ENCODE data around the gene DOCK8. TPM values are rescaled to one million over a fixed set of nuclear protein-coding genes. Genes with fewer than 3 reads are reported as not detected.

The DOCK8 gene
- total and polyA plus RNA-seq, 2 experiments from 2014 or later = 0.94 to 1.2 TPM

GRCh38 chr9:350384-350783, 135.7 kb downstream of the DOCK8 start:
- Mint-ChIP-seq H3K4me3 (no peak overlapping the region), H3K36me3 (ENCODE audit: low read depth) (no peaks in the 10 kb centered on the region), H3K9me3 (no peaks in the 10 kb centered on the region), H3K27me3 (ENCODE audit: insufficient read depth, low read depth, poor library complexity) (no peaks in the 10 kb centered on the region), H3K27ac (no peak overlapping the region), H3K4me1 (peaks cover 2% of the 10 kb centered on the region; the same call in 1 of the 3 replicates)
- no peaks in the 10 kb centered on the region for H3K36me3 ChIP-seq (ENCODE audit: insufficient read depth)
- DNase-seq (ENCODE audit: low spot score) (no peak), ATAC-seq (no peak)
- H3K27me3 ChIP-seq (ENCODE audit: insufficient read depth) = no peaks in the 10 kb centered on the region
- no peak overlapping the region for H2AFZ ChIP-seq
- H3K9me2 ChIP-seq (ENCODE audit: insufficient read depth) = no peaks in the 10 kb centered on the region
- H3K27ac ChIP-seq (ENCODE audit: low read depth) = no peak overlapping the region
- no peaks in the 10 kb centered on the region for H3K79me2 ChIP-seq (replicated peaks; ENCODE audit: insufficient read depth)
- H3F3A ChIP-seq (replicated peaks; ENCODE audit: low read depth) = no peaks in the 10 kb centered on the region
- H3K4me2 ChIP-seq = no peak overlapping the region
- TF ChIP-seq STAT1 (IDR thresholded peaks at IDR 0.05; ENCODE audit: unreplicated experiment) = no peak
- no peak for TF ChIP-seq CTCF (conservative IDR thresholded peaks at IDR 0.05; ENCODE audit: low read depth in 2 of 2)
- no peak for TF ChIP-seq POLR2AphosphoS5 (IDR thresholded peaks at IDR 0.05; ENCODE audit: low read depth)
- TF ChIP-seq CREB1 (CRISPR knock-in tag; IDR thresholded peaks at IDR 0.05; ENCODE audit: low read depth) = no peak
- no peak overlapping the region for H3K4me3 ChIP-seq
- no peaks in the 10 kb centered on the region for H4K20me1 ChIP-seq (replicated peaks; ENCODE audit: insufficient read depth)
- H3K4me1 ChIP-seq (ENCODE audit: insufficient read depth) = no peaks in the 10 kb centered on the region

GRCh38 chr9:351916-352315, 137.3 kb downstream of the DOCK8 start:
- H3K4me3 Mint-ChIP-seq = no peak overlapping the region
- Histone ChIP-seq H3K27ac (ENCODE audit: low read depth) (no peak overlapping the region), H3F3A (replicated peaks; ENCODE audit: low read depth) (no peaks in the 10 kb centered on the region), H3K79me2 (replicated peaks; ENCODE audit: insufficient read depth) (no peaks in the 10 kb centered on the region), H4K20me1 (replicated peaks; ENCODE audit: insufficient read depth) (no peaks in the 10 kb centered on the region), H3K36me3 (ENCODE audit: insufficient read depth) (no peaks in the 10 kb centered on the region), H3K4me1 (ENCODE audit: insufficient read depth) (no peaks in the 10 kb centered on the region), H3K27me3 (ENCODE audit: insufficient read depth) (no peaks in the 10 kb centered on the region), H3K4me2 (no peak overlapping the region), H2AFZ (no peak overlapping the region), H3K4me3 (no peak overlapping the region), H3K9me2 (ENCODE audit: insufficient read depth) (no peaks in the 10 kb centered on the region)
- H3K27me3 Mint-ChIP-seq (ENCODE audit: insufficient read depth, low read depth, poor library complexity) = no peaks in the 10 kb centered on the region
- H3K36me3 Mint-ChIP-seq (ENCODE audit: low read depth) = no peaks in the 10 kb centered on the region
- peaks cover 2% of the 10 kb centered on the region; the same call in 1 of the 3 replicates for H3K4me1 Mint-ChIP-seq
- ATAC-seq (no peak), DNase-seq (ENCODE audit: low spot score) (no peak)
- H3K9me3 Mint-ChIP-seq = no peaks in the 10 kb centered on the region
- no peak overlapping the region for H3K27ac Mint-ChIP-seq
- TF ChIP-seq EZH2 (IDR thresholded peaks at IDR 0.05; ENCODE audit: low read depth, unreplicated experiment) (no peak), NANOG (IDR thresholded peaks at IDR 0.05; ENCODE audit: borderline replicate concordance) (no peak), EZH2phosphoT487 (IDR thresholded peaks at IDR 0.05; ENCODE audit: unreplicated experiment) (no peak), ZNF331 (CRISPR knock-in tag; IDR thresholded peaks at IDR 0.05; ENCODE audit: low read depth) (no peak), ZNF114 (CRISPR knock-in tag; IDR thresholded peaks at IDR 0.05) (no peak)
- TF ChIP-seq, protein P1, sequence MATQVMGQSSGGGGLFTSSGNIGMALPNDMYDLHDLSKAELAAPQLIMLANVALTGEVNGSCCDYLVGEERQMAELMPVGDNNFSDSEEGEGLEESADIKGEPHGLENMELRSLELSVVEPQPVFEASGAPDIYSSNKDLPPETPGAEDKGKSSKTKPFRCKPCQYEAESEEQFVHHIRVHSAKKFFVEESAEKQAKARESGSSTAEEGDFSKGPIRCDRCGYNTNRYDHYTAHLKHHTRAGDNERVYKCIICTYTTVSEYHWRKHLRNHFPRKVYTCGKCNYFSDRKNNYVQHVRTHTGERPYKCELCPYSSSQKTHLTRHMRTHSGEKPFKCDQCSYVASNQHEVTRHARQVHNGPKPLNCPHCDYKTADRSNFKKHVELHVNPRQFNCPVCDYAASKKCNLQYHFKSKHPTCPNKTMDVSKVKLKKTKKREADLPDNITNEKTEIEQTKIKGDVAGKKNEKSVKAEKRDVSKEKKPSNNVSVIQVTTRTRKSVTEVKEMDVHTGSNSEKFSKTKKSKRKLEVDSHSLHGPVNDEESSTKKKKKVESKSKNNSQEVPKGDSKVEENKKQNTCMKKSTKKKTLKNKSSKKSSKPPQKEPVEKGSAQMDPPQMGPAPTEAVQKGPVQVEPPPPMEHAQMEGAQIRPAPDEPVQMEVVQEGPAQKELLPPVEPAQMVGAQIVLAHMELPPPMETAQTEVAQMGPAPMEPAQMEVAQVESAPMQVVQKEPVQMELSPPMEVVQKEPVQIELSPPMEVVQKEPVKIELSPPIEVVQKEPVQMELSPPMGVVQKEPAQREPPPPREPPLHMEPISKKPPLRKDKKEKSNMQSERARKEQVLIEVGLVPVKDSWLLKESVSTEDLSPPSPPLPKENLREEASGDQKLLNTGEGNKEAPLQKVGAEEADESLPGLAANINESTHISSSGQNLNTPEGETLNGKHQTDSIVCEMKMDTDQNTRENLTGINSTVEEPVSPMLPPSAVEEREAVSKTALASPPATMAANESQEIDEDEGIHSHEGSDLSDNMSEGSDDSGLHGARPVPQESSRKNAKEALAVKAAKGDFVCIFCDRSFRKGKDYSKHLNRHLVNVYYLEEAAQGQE (IDR thresholded peaks at IDR 0.05; ENCODE audit: unreplicated experiment) = no peak
- TF ChIP-seq, protein P2, sequence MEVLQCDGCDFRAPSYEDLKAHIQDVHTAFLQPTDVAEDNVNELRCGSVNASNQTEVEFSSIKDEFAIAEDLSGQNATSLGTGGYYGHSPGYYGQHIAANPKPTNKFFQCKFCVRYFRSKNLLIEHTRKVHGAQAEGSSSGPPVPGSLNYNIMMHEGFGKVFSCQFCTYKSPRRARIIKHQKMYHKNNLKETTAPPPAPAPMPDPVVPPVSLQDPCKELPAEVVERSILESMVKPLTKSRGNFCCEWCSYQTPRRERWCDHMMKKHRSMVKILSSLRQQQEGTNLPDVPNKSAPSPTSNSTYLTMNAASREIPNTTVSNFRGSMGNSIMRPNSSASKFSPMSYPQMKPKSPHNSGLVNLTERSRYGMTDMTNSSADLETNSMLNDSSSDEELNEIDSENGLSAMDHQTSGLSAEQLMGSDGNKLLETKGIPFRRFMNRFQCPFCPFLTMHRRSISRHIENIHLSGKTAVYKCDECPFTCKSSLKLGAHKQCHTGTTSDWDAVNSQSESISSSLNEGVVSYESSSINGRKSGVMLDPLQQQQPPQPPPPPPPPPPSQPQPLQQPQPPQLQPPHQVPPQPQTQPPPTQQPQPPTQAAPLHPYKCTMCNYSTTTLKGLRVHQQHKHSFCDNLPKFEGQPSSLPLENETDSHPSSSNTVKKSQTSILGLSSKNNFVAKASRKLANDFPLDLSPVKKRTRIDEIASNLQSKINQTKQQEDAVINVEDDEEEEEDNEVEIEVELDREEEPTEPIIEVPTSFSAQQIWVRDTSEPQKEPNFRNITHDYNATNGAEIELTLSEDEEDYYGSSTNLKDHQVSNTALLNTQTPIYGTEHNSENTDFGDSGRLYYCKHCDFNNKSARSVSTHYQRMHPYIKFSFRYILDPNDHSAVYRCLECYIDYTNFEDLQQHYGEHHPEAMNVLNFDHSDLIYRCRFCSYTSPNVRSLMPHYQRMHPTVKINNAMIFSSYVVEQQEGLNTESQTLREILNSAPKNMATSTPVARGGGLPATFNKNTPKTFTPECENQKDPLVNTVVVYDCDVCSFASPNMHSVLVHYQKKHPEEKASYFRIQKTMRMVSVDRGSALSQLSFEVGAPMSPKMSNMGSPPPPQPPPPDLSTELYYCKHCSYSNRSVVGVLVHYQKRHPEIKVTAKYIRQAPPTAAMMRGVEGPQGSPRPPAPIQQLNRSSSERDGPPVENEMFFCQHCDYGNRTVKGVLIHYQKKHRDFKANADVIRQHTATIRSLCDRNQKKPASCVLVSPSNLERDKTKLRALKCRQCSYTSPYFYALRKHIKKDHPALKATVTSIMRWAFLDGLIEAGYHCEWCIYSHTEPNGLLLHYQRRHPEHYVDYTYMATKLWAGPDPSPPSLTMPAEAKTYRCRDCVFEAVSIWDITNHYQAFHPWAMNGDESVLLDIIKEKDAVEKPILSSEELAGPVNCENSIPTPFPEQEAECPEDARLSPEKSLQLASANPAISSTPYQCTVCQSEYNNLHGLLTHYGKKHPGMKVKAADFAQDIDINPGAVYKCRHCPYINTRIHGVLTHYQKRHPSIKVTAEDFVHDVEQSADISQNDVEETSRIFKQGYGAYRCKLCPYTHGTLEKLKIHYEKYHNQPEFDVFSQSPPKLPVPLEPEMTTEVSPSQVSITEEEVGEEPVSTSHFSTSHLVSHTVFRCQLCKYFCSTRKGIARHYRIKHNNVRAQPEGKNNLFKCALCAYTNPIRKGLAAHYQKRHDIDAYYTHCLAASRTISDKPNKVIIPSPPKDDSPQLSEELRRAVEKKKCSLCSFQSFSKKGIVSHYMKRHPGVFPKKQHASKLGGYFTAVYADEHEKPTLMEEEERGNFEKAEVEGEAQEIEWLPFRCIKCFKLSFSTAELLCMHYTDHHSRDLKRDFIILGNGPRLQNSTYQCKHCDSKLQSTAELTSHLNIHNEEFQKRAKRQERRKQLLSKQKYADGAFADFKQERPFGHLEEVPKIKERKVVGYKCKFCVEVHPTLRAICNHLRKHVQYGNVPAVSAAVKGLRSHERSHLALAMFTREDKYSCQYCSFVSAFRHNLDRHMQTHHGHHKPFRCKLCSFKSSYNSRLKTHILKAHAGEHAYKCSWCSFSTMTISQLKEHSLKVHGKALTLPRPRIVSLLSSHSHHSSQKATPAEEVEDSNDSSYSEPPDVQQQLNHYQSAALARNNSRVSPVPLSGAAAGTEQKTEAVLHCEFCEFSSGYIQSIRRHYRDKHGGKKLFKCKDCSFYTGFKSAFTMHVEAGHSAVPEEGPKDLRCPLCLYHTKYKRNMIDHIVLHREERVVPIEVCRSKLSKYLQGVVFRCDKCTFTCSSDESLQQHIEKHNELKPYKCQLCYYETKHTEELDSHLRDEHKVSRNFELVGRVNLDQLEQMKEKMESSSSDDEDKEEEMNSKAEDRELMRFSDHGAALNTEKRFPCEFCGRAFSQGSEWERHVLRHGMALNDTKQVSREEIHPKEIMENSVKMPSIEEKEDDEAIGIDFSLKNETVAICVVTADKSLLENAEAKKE (CRISPR knock-in tag; IDR thresholded peaks at IDR 0.05) = no peak

All from GM23338 (cell line).